ENCODE measurements around the gene HOXD10. TPM values are rescaled to one million over a fixed set of nuclear protein-coding genes. Genes with fewer than 3 reads are reported as not detected.

The HOXD10 gene
- total and polyA plus RNA-seq, 9 of the 15 experiments (the other 6 are each of a cell fraction or from before 2014, with no cell fraction given), result not detected

GRCh38 chr2:176122052-176122682 lies 5.6 kb downstream of the HOXD10 start:
- in situ Hi-C loops (cut with MboI), result no loop called here
- FAIRE-seq (no peak), DNase-seq (ENCODE audit: extremely low read depth in 1 of 4, low spot score in 3 of 4) (no peak), ATAC-seq (no peak)
- 22% methylated on average over 46 of the region's 47 CpGs for WGBS (ENCODE audit: insufficient coverage, low coverage, missing lambda C conversion rate)
- Histone ChIP-seq H3K27ac (ENCODE audit: extremely low read depth, low read depth, low read length) (no peak overlapping the region), H4K20me1 (replicated peaks; ENCODE audit: control insufficient read depth, insufficient read depth, low read length) (peaks cover 3% of the 10 kb centered on the region; the same call in 1 of the 2 replicates), H3K9ac (ENCODE audit: insufficient read depth in 1 of 2, low read depth in 2 of 2, low read length in 2 of 2) (no peak overlapping the region), H3K27me3 (ENCODE audit: control insufficient read depth in 2 of 2, insufficient read depth in 2 of 2, low read length in 2 of 2) (peaks cover 73 to 74% of the 10 kb centered on the region in 2 experiments), H3K79me2 (ENCODE audit: control insufficient read depth, insufficient read depth, low read length) (no peaks in the 10 kb centered on the region), H3K9me1 (ENCODE audit: control insufficient read depth, insufficient read depth, low read length) (no peaks in the 10 kb centered on the region), H3K4me3 (no peak overlapping the region), H3K36me3 (ENCODE audit: control insufficient read depth, insufficient read depth, low read length) (no peaks in the 10 kb centered on the region), H3K9me3 (replicated peaks; ENCODE audit: control insufficient read depth, insufficient read depth, low read depth, low read length) (no peaks in the 10 kb centered on the region), H3K4me1 (replicated peaks in 1 of 2; ENCODE audit: control insufficient read depth in 2 of 2, insufficient read depth in 2 of 2, low read length in 2 of 2) (peaks cover 0 to 23% of the 10 kb centered on the region in 2 experiments; a peak in 2 of 5 replicates), H2AFZ (ENCODE audit: low read depth, low read length) (no peak overlapping the region), H3K4me2 (ENCODE audit: insufficient read depth, low read length) (no peak overlapping the region)
- intact Hi-C loops (cut with micrococcal nuclease), result no loop called here
- TF ChIP-seq RFX5 (IDR thresholded peaks at IDR 0.05; ENCODE audit: low read depth, low read length), result no peak
- TF ChIP-seq USF1 (CRISPR knock-in tag; IDR thresholded peaks at IDR 0.05), result 0 out of 2 replicates have a peak, but pooled peaks have one; percentile 32
- ChIA-PET POLR2A (no interaction called here), CTCF (ENCODE audit: low intra/inter-chr PET ratio) (no interaction called here)
- no TSS peak for BruUV-seq (replicated peaks)

- FAIRE-seq (no peak), DNase-seq (ENCODE audit: extremely low read depth in 1 of 4, low spot score in 3 of 4) (no peak), ATAC-seq (no peak)
- Histone ChIP-seq H3K4me1 (replicated peaks in 1 of 2; ENCODE audit: control insufficient read depth in 2 of 2, insufficient read depth in 2 of 2, low read length in 2 of 2) (peaks cover 0 to 19% of the 10 kb centered on the region in 2 experiments; a peak in 2 of 5 replicates), H3K9me3 (replicated peaks; ENCODE audit: control insufficient read depth, insufficient read depth, low read depth, low read length) (no peaks in the 10 kb centered on the region), H3K9me1 (ENCODE audit: control insufficient read depth, insufficient read depth, low read length) (no peaks in the 10 kb centered on the region), H3K79me2 (ENCODE audit: control insufficient read depth, insufficient read depth, low read length) (no peaks in the 10 kb centered on the region), H3K27me3 (ENCODE audit: control insufficient read depth in 2 of 2, insufficient read depth in 2 of 2, low read length in 2 of 2) (peaks cover 68 to 71% of the 10 kb centered on the region in 2 experiments), H3K4me3 (no peak within 1 kb of the TSS), H3K36me3 (ENCODE audit: control insufficient read depth, insufficient read depth, low read length) (no peaks in the 10 kb centered on the region), H4K20me1 (replicated peaks; ENCODE audit: control insufficient read depth, insufficient read depth, low read length) (peaks cover 6% of the 10 kb centered on the region; the same call in 1 of the 2 replicates), H2AFZ (ENCODE audit: low read depth, low read length) (no peak within 1 kb of the TSS), H3K4me2 (ENCODE audit: insufficient read depth, low read length) (no peak within 1 kb of the TSS), H3K9ac (ENCODE audit: insufficient read depth in 1 of 2, low read depth in 2 of 2, low read length in 2 of 2) (no peak within 1 kb of the TSS), H3K27ac (ENCODE audit: extremely low read depth, low read depth, low read length) (no peak within 1 kb of the TSS)
- WGBS (ENCODE audit: insufficient coverage, low coverage, missing lambda C conversion rate), result 41% methylated on average over 60 of the region's 84 CpGs
- POLR2A ChIA-PET, result no interaction called here
- intact Hi-C loops (cut with micrococcal nuclease) (no loop called here), in situ Hi-C loops (cut with MboI) (no loop called here)
- CTCF ChIA-PET (ENCODE audit: low intra/inter-chr PET ratio), result interaction anchor here (1.1 kb wide), 1 partner anchor 1024 kb away, joined by 3 read pairs; no protein-coding TSS in a partner anchor
- BruUV-seq (replicated peaks), result no TSS peak
- TF ChIP-seq EZH2 (IDR thresholded peaks at IDR 0.05; ENCODE audit: borderline replicate concordance, low read depth, low read length) (no peak), CHD4 (IDR thresholded peaks at IDR 0.05; ENCODE audit: insufficient read depth, insufficient replicate concordance, low read depth, low read length, poor library complexity, severe bottlenecking) (no peak), TAF9B (IDR thresholded peaks at IDR 0.05; ENCODE audit: partially characterized antibody) (no peak), SIN3A (IDR thresholded peaks at IDR 0.05; ENCODE audit: borderline replicate concordance in 2 of 2, control insufficient read depth in 1 of 2, low read depth in 2 of 2, low read length in 2 of 2) (no peak), SRSF7 (optimal IDR thresholded peaks at IDR 0.05; ENCODE audit: low read depth, low read length) (no peak), PHF8 (IDR thresholded peaks at IDR 0.05; ENCODE audit: borderline replicate concordance, low read length) (no peak), GABPA (tag; conservative IDR thresholded peaks at IDR 0.05; ENCODE audit: low read depth) (no peak), SIRT6 (IDR thresholded peaks at IDR 0.05; ENCODE audit: low read depth, low read length) (no peak), MTA2 (IDR thresholded peaks at IDR 0.05; ENCODE audit: low read depth) (no peak)
Measured at GRCh38 chr2:176122683-176123410, 6.3 kb downstream of the HOXD10 start, which contains the start of gene HOXD9. HOXD9 (plus strand) TSS chr2:176122719; CDS start chr2:176122769, 50 bp downstream.
